Natural killer cell treated with Interleukin-12 subunit alpha and Interleukin-12 subunit beta and Interleukin-15 and Interleukin-18, amount 100 ng/mL, for 72 hours (primary cell): ENCODE results near the gene NKD2. TPM values are rescaled to one million over a fixed set of nuclear protein-coding genes. Genes with fewer than 3 reads are reported as not detected.

Source experiments
- ATAC-seq, 2 donors: fragments of 150-1000 bp; cut with Tn5 transposase in 1 of 2; sonication (Bioruptor Pico), chemical (Tn5 transposase) in 1 of 2; 2 replicates each; pipeline ENCODE4 v1.10.0; 2021
- DNase-seq: peaks from one replicate; pipeline ENCODE4 v3.0.0; 2022; ENCODE audit warnings: low spot score
- H3K27ac Mint-ChIP-seq, 2 donors: 1 replicate in 1 of 2; 2 replicates in 1 of 2; pipeline ENCODE4 v1.8.0; 2022; ENCODE audit warnings: mixed read lengths in 2 of 2, mild to moderate bottlenecking in 1 of 2, moderate library complexity in 1 of 2
- H3K27me3 Mint-ChIP-seq, 2 donors: 1 replicate in 1 of 2; 2 replicates in 1 of 2; pipeline ENCODE4 v1.8.0; 2022; ENCODE audit warnings: mixed read lengths in 2 of 2
- H3K36me3 Mint-ChIP-seq: one replicate; pipeline ENCODE4 v1.8.0; 2022; ENCODE audit warnings: mixed read lengths
- H3K4me1 Mint-ChIP-seq, 2 donors: 1 replicate in 1 of 2; 2 replicates in 1 of 2; pipeline ENCODE4 v1.8.0; 2022; ENCODE audit warnings: low read depth in 2 of 2, mixed read lengths in 2 of 2, mild to moderate bottlenecking in 1 of 2
- H3K4me3 Mint-ChIP-seq: one replicate; pipeline ENCODE4 v1.8.0; 2022; ENCODE audit warnings: mixed read lengths
- H3K9me3 Mint-ChIP-seq: 2 replicates; pipeline ENCODE4 v1.8.0; 2022; ENCODE audit warnings: mixed read lengths
- total RNA-seq, 2 donors: library from RNA; stranded (reverse); gene quantifications; one replicate each; pipeline ENCODE4 v1.2.3, GENCODE V29; 2022

Gene NKD2
- total RNA-seq, 2 donors from 2014 or later = 0.53 TPM; not detected in 1

DNA sequence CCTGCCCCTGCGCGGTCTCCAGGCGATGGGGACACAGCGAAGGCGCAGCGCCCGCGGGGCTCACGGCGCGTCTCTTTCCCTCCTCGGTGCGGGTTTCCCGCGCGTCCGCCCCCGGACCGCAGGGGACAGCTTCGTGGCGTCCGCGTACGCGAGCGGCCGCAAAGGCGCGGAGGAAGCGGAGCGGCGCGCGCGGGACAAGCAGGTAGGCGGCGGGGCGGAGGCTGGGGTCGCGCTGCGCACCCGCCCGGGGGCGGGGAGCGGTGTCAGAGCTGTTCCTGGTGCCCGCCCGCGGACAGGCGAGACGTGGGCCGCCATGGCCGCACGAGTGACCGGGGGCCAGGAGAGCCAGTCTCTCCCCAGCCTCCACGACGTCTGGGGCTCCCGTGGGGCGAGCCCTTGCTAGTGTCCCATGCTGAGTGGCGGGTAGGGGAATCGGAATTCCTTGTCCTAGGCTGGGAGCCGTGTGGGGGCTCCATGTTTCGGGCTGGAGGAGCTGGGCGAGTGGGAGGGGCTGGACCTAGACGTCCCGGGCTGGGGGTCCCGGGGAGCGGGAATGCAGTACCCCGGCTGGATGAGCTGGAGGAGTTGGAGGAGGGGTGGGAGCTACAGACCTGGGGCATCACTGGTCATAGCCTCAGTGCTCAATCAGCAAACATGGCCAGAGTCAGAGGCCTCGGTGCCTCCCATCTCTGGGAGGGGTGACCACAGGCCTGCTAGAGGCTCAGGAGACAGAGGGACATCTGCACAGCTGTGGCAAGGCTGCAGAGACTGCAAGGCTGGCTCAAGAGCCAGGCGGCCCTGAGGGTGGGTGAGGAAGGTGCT, 968 bp downstream of the NKD2 start:
- no peaks in the 10 kb centered on the region for H3K36me3 Mint-ChIP-seq
- ATAC-seq = no peak
- peaks cover 5 to 9% of the 10 kb centered on the region in 2 donors for H3K4me1 Mint-ChIP-seq
- H3K27me3 Mint-ChIP-seq = peaks cover 31 to 42% of the 10 kb centered on the region in 2 donors
- H3K4me3 Mint-ChIP-seq = no peak overlapping the region
- H3K9me3 Mint-ChIP-seq = no peaks in the 10 kb centered on the region
- DNase-seq = peak; percentile 54
- no peak overlapping the region for H3K27ac Mint-ChIP-seq

DNA sequence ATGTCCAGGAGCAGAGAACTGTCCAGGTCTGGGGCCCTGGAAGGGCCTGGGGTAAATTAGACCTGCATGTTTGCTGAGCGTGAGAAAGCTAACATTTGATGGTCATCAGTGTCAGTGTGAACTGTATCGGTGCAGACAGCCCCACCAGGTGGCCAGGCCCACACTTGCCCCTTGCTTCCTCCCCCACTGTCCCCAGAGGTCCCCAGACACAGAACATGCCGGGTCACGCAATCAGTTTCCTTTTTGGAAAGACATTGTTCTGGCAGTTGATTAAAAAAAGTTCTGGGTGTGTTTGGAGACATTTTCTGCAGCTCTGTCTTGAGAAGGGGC, 1.5 kb downstream of the NKD2 start:
- H3K27ac Mint-ChIP-seq = no peak overlapping the region
- H3K36me3 Mint-ChIP-seq = no peaks in the 10 kb centered on the region
- no peak for ATAC-seq
- H3K4me3 Mint-ChIP-seq = no peak overlapping the region
- H3K27me3 Mint-ChIP-seq = peaks cover 31 to 42% of the 10 kb centered on the region in 2 donors
- H3K9me3 Mint-ChIP-seq = no peaks in the 10 kb centered on the region
- DNase-seq = no peak
- H3K4me1 Mint-ChIP-seq = peaks cover 5 to 8% of the 10 kb centered on the region in 2 donors

DNA sequence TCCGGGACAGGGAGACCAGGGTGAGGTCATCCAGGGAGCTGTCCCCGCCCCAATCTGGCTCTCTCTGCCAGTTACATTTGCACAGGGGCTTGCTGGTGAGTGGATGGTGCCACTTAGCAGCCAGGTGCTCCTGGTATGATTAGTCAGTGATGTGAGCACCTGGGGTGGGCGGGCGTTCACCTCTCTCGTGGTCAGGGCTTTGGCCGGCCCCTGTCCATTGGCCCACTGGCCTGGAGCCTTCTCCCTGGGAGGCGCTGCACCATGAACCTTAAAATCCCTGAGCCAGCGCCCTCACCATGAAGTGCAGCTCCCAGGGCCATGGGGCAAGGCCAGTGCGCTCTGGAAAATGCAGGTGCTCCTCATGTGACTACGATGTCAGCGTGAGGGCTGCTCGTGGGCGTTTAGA, 2.0 kb downstream of the NKD2 start:
- H3K4me1 Mint-ChIP-seq = peaks cover 5 to 8% of the 10 kb centered on the region in 2 donors
- DNase-seq = peak; percentile 26
- no peak overlapping the region for H3K27ac Mint-ChIP-seq
- no peaks in the 10 kb centered on the region for H3K36me3 Mint-ChIP-seq
- H3K4me3 Mint-ChIP-seq = no peak overlapping the region
- no peaks in the 10 kb centered on the region for H3K9me3 Mint-ChIP-seq
- H3K27me3 Mint-ChIP-seq = peaks cover 31 to 41% of the 10 kb centered on the region in 2 donors
- ATAC-seq = no peak

DNA sequence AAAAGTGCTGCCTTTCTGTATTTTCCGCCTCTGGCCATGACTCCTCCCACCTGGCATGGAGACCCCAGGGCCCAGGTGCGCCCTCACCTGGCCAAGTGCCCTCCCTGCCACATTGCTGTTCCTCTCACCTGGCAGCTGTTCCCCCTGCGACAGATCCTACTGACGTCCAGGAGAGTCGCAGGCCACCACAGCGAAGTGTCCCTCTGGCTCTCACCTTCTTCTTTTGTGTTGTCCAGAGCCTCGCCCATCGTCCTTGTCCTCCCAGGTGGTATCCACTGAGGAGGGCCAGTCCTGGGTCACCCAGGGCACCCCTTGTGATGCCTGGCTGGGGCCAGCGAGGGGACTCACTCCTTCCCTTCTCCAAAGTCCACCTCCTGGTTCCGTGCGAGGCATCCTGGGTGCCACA, 2.6 kb downstream of the NKD2 start:
- no peaks in the 10 kb centered on the region for H3K9me3 Mint-ChIP-seq
- peaks cover 27 to 35% of the 10 kb centered on the region in 2 donors for H3K27me3 Mint-ChIP-seq
- no peak overlapping the region for H3K4me3 Mint-ChIP-seq
- H3K36me3 Mint-ChIP-seq = no peaks in the 10 kb centered on the region
- peak; percentile 31 for DNase-seq
- H3K27ac Mint-ChIP-seq = no peak overlapping the region
- peaks cover 5% of the 10 kb centered on the region in 2 donors for H3K4me1 Mint-ChIP-seq
- ATAC-seq = no peak

DNA sequence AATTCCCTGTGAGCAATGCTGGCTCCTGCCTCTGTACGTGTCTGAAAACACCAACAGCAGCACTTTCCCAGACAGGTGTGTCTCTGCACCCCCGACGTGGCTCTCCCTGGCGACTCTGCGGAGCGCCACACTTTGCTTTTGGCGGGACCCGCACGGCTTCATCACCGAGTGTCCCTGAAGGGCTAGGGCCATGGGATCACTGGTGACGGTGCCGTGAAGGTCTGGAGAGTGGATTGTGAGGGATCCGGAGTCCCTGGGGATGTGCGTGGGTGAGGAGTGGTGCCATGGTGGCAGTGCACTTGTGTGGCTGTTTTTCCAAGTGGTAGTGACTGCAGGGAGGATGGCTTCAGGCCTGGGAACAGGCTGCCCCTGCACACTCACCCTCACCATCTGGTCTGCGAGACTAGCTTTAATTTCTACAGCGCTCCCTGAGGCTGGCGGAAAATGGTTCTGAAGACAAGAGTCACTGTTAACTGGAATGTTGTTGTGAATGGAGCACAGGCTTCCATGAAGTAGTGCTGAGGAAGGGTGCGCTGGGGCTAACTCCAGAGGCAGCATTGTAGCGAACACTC, 3.2 kb downstream of the NKD2 start:
- Mint-ChIP-seq H3K9me3 (no peaks in the 10 kb centered on the region), H3K36me3 (no peaks in the 10 kb centered on the region), H3K4me3 (no peak overlapping the region), H3K27ac (no peak overlapping the region), H3K27me3 (peaks cover 21 to 29% of the 10 kb centered on the region in 2 donors), H3K4me1 (peaks cover 5% of the 10 kb centered on the region in 2 donors)
- no peak for ATAC-seq
- DNase-seq = peak; percentile 48

DNA sequence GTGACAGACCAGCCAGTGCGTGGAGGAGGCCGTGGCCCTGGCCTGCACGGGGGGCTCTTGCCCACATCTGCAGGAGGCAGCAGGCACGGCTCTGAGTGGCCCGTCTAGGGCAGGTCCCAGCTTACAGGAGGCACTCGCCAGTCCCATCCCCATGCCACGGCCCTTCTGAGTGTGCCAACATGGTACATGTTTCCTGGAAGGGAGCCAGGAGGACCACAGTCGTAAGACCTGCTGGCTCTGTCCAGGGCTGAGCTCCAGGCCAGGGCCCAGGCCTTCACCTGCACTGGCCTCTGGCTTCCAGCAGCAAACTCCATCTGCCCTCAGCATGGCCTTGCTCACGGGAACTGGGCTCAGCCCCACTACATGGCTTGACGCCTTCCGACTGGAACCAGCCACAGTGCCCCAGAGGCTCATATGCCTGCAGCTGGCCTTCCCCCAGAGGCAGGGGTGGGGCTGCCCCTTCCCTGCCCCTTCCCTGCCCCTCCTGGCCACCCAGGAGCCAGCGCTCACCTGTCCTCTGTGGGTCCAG, 3.8 kb downstream of the NKD2 start:
- ATAC-seq (peak in 1 of 2 donors; percentile 12), DNase-seq (peak; percentile 32)
- Mint-ChIP-seq H3K4me3 (no peak overlapping the region), H3K36me3 (no peaks in the 10 kb centered on the region), H3K9me3 (no peaks in the 10 kb centered on the region), H3K27me3 (peaks cover 20 to 26% of the 10 kb centered on the region in 2 donors), H3K4me1 (peaks cover 5% of the 10 kb centered on the region in 2 donors), H3K27ac (no peak overlapping the region)

DNA sequence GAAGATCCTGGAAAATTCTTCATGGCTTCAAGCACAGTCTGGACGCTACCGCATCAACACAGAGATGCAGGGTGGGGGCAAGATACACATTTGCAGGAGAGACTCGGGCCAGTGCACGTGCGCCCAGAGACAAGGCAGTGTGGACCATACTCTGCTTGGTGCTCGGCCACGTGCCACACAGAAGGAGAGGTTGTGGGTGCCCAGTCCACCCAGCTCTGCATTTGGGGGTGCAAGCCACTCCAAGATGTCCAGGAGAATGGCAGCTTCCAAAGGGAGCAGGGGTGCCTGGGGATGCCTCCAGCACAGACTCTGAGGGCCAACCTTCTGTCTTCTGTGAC, 4.3 kb downstream of the NKD2 start:
- Mint-ChIP-seq H3K9me3 (no peaks in the 10 kb centered on the region), H3K4me1 (peaks cover 2 to 4% of the 10 kb centered on the region in 2 donors), H3K4me3 (no peak overlapping the region), H3K27ac (no peak overlapping the region), H3K36me3 (no peaks in the 10 kb centered on the region), H3K27me3 (peaks cover 15 to 21% of the 10 kb centered on the region in 2 donors)
- no peak for DNase-seq
- ATAC-seq = no peak

DNA sequence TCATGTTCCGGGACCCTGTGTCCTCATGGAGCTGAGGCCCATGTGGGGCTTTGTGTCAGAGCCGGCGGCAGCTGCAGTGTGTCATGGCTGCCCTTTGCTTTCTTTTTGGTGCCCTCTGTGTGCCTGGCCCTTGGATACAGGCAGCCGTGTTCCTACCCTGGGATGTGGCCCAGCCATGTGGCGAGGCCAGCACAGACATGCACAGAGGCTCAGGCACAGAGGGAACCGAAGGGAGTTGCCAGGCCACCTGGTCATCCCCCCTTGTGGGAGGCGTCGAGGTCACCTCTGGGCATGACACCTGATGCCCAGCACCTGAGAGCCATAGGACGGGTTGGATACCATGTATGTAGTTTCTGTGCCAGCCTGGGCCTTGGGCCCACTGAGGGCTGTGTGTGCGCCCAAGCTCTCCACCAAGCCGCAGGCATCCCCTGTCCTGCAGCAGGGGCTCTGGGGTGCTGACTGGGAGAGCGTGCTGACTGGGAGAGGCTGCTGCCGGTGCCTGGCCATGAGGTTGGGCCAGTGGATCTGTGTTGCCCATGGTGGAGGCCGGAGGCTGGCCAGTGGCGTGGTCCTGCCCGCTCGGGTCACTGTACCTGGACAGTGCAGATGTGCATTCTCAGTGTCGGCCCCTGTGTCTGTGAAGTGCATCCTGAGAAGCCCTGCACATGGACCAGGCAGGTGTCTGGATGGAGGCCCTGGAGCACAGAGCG, 4.8 kb downstream of the NKD2 start:
- H3K36me3 Mint-ChIP-seq = no peaks in the 10 kb centered on the region
- DNase-seq (peak; percentile 44), ATAC-seq (no peak)
- H3K27ac Mint-ChIP-seq = no peak overlapping the region
- H3K4me3 Mint-ChIP-seq = no peak overlapping the region
- peaks cover 13 to 17% of the 10 kb centered on the region in 2 donors for H3K27me3 Mint-ChIP-seq
- H3K4me1 Mint-ChIP-seq = peaks cover 0 to 2% of the 10 kb centered on the region in 2 donors
- no peaks in the 10 kb centered on the region for H3K9me3 Mint-ChIP-seq

DNA sequence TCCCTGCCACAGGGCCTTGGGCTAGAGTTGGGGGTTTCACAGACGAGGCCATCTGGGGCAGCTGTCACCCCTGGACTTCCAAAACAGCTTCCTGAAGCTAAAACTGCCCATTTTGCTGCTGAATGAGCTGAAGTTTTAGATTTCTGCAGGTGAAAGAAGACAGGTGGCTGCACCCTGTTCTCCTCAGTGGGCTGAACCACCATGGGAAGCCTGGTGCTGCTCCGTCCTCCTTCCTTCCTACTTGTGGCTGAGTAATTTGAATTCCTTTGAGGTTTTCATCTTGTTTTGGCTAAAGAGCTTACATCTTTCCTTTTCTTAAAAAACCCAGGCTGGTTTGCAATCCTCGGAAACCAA, 5.3 kb downstream of the NKD2 start:
- Mint-ChIP-seq H3K36me3 (no peaks in the 10 kb centered on the region), H3K27me3 (peaks cover 13 to 17% of the 10 kb centered on the region in 2 donors), H3K4me3 (no peak overlapping the region), H3K9me3 (no peaks in the 10 kb centered on the region), H3K27ac (no peak overlapping the region), H3K4me1 (peaks cover 0 to 2% of the 10 kb centered on the region in 2 donors)
- ATAC-seq (no peak), DNase-seq (no peak)

DNA sequence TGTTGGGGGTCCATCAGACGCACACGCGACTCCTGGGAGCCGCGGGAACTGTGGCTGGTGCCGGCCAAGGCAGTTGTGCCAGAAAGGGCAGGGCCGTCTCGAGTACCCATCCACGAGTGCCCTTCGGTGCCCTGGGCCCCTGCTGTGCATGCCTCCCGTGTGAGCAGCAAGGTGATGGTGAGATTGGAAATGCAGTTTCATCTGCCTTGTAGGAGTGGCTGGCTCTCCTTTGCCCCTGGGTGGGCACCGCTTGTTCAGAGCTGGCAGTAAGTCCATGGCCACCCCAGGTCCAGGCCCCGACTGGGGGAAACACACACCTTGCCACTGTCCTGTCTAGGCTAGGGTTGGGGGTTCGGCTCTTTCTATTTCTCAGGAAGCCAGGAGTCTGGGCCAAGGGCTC, 5.7 kb downstream of the NKD2 start:
- ATAC-seq (no peak), DNase-seq (peak; percentile 40)
- Mint-ChIP-seq H3K4me3 (no peak overlapping the region), H3K9me3 (no peaks in the 10 kb centered on the region), H3K4me1 (peaks cover 0 to 2% of the 10 kb centered on the region in 2 donors), H3K27ac (no peak overlapping the region), H3K27me3 (peaks cover 13 to 17% of the 10 kb centered on the region in 2 donors), H3K36me3 (no peaks in the 10 kb centered on the region)

DNA sequence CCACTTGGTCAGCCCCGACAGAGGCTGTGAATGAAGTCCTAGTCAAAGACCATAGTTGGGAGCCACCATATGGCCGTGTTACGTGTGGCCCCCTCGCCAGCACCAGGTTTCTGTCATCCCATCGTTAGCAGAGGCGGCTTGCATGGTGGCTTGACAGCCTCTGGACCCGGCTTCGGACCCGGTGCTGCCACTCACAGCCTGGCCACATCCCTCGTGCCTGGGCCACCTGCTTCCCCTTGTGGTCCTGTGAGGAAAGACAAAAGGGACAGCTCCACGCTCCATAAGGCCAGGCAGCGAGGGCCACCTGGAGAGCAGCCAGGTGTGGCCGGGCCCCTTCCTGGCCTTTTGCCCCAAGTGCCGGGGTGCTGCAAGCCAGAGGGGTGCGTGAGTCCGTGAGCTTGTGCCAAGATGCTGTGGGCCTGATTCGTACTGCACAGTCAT, 6.2 kb downstream of the NKD2 start:
- Mint-ChIP-seq H3K9me3 (no peaks in the 10 kb centered on the region), H3K4me3 (no peak overlapping the region), H3K36me3 (no peaks in the 10 kb centered on the region), H3K4me1 (peaks cover 0 to 2% of the 10 kb centered on the region in 2 donors), H3K27me3 (peaks cover 12 to 17% of the 10 kb centered on the region in 2 donors), H3K27ac (no peak overlapping the region)
- ATAC-seq (no peak), DNase-seq (peak; percentile 52)

DNA sequence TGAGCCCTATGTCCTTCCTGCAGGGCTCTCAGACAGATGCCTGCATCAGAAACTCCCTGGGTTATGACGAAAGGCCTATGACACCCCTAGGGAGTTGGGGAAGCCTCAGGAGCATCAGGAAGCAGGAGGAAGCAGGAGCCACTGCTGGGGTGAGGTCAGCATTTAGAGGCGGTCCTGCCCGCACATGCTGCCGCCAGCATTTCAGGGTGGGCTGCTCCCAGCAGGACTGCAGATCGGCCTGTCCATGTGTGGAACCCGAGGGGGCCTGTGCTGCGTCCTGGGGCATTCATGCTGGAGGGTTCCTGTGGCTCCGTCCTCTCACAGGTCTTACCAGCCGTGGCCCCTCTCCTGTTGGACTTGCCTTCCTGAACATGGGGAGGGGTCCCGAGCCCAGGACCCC, 6.9 kb downstream of the NKD2 start:
- H3K4me3 Mint-ChIP-seq = no peak overlapping the region
- DNase-seq (peak; percentile 34), ATAC-seq (no peak)
- H3K9me3 Mint-ChIP-seq = no peaks in the 10 kb centered on the region
- H3K27me3 Mint-ChIP-seq = peaks cover 7 to 11% of the 10 kb centered on the region in 2 donors
- no peaks in the 10 kb centered on the region for H3K36me3 Mint-ChIP-seq
- no peak overlapping the region for H3K27ac Mint-ChIP-seq
- H3K4me1 Mint-ChIP-seq = peaks cover 0 to 2% of the 10 kb centered on the region in 2 donors

DNA sequence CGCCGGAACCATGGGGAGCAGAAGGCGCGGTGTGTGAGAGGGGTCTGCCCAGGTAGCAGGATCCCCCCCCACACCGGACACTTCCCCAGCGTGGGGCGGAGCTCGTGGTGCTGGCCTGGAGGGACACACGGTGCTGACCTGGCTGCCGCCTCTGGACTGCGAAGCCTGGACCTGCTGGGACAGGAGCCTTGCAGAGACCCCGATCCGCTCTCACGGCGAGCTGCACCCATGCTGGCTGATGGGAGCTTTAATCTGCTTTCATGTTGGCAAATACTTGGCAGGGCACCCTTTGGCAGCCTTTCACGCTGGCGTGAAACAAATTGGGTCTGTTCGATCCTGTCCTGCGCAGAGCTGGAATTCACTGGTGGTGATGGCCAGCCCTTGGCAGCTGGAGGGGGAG, 7.4 kb downstream of the NKD2 start:
- Mint-ChIP-seq H3K4me3 (no peak overlapping the region), H3K9me3 (no peaks in the 10 kb centered on the region), H3K36me3 (no peaks in the 10 kb centered on the region), H3K27ac (no peak overlapping the region), H3K27me3 (peaks cover 7 to 9% of the 10 kb centered on the region in 2 donors), H3K4me1 (peaks cover 0 to 2% of the 10 kb centered on the region in 2 donors)
- DNase-seq (peak; percentile 60), ATAC-seq (no peak)

DNA sequence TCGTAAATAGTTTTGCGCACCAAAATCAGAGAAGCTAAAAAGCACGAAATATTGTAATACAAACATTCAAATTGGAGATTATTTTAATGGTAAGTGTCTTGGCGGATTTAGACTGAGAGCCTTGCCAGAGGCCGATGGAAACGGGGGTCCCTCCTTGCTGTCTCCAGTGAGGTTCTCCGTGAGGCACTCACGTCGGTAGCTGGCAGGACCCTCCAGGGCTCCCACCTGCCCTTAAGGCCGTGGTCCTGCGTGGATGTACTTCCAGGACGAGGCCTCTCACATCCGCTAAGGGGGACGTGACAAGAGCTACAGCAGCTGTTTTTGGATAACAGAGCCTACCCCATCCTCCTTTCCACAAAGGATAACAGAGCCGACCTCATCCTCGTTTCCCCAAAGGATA, 7.9 kb downstream of the NKD2 start:
- H3K4me1 Mint-ChIP-seq = no peaks in the 10 kb centered on the region
- no peak overlapping the region for H3K27ac Mint-ChIP-seq
- H3K36me3 Mint-ChIP-seq = no peaks in the 10 kb centered on the region

More for the DNA sequence above, 7.9 kb downstream of the NKD2 start:
- Mint-ChIP-seq H3K27me3 (peaks cover 2 to 5% of the 10 kb centered on the region in 2 donors), H3K4me3 (no peak overlapping the region), H3K9me3 (no peaks in the 10 kb centered on the region)
- DNase-seq = peak; percentile 44
- ATAC-seq = no peak
